GM23338 (cell line): ENCODE measurements around the gene TSPYL4. TPM values are rescaled to one million over a fixed set of nuclear protein-coding genes. Genes with fewer than 3 reads are reported as not detected.

Experiments
- ATAC-seq: fragments of 200-7000 bp; cut with Tn5 transposase; 3 replicates; pipeline ENCODE4 v1.9.1; 2020
- DNase-seq: peaks from one replicate; pipeline ENCODE4 v3.0.0-alpha.2; 2015; ENCODE audit warnings: low spot score
- H2AFZ ChIP-seq: fragments of 200-600 bp; sonication (generic); 2 replicates; pipeline ENCODE4 v1.8.0; 2016; ENCODE audit warnings: antibody characterized with exemption, mild to moderate bottlenecking, moderate library complexity
- H3F3A ChIP-seq: fragments of 200-600 bp; sonication (generic); replicated peaks from 2 replicates; pipeline ENCODE4 v1.8.0; 2017; ENCODE audit warnings: antibody characterized with exemption, mixed run types, low read depth
- H3K27ac ChIP-seq: fragments of 200-600 bp; sonication (generic); 2 replicates; pipeline ENCODE4 v1.6.1; 2016; ENCODE audit warnings: low read depth
- H3K27me3 ChIP-seq: fragments of 200-600 bp; sonication (generic); 2 replicates; pipeline ENCODE4 v1.8.0; 2016; ENCODE audit warnings: mild to moderate bottlenecking, mixed run types, moderate library complexity; ENCODE audit not compliant: insufficient read depth
- H3K36me3 ChIP-seq: fragments of 200-600 bp; sonication (generic); 2 replicates; pipeline ENCODE4 v1.8.0; 2016; ENCODE audit warnings: mild to moderate bottlenecking; ENCODE audit not compliant: insufficient read depth
- H3K4me1 ChIP-seq: fragments of 200-600 bp; sonication (generic); 2 replicates; pipeline ENCODE4 v1.8.0; 2016; ENCODE audit warnings: mild to moderate bottlenecking, moderate library complexity; ENCODE audit not compliant: insufficient read depth
- H3K4me2 ChIP-seq: fragments of 200-600 bp; sonication (generic); 2 replicates; pipeline ENCODE4 v1.7.1; 2017; ENCODE audit warnings: mixed run types
- H3K4me3 ChIP-seq: fragments of 200-600 bp; sonication (generic); 2 replicates; pipeline ENCODE4 v1.6.1; 2016; ENCODE audit warnings: mixed run types
- H3K79me2 ChIP-seq: fragments of 200-600 bp; sonication (generic); replicated peaks from 2 replicates; pipeline ENCODE4 v1.8.0; 2017; ENCODE audit warnings: mild to moderate bottlenecking; ENCODE audit not compliant: insufficient read depth
- H3K9me2 ChIP-seq: fragments of 200-600 bp; sonication (generic); 2 replicates; pipeline ENCODE4 v1.8.0; 2017; ENCODE audit not compliant: insufficient read depth
- H4K20me1 ChIP-seq: fragments of 200-600 bp; sonication (generic); replicated peaks from 2 replicates; pipeline ENCODE4 v1.8.0; 2017; ENCODE audit warnings: mild to moderate bottlenecking; ENCODE audit not compliant: insufficient read depth
- H3K27ac Mint-ChIP-seq: 2 replicates; pipeline ENCODE4 v1.8.0; 2020; ENCODE audit warnings: inconsistent platforms, mild to moderate bottlenecking, moderate library complexity, mixed read lengths
- H3K27me3 Mint-ChIP-seq: 3 replicates; pipeline ENCODE4 v1.8.0; 2022; ENCODE audit warnings: low read depth, mild to moderate bottlenecking, moderate library complexity, mixed read lengths, inconsistent platforms; ENCODE audit not compliant: insufficient read depth, poor library complexity
- H3K36me3 Mint-ChIP-seq: 3 replicates; pipeline ENCODE4 v1.8.0; 2021; ENCODE audit warnings: low read depth, mild to moderate bottlenecking, inconsistent platforms, moderate library complexity, mixed read lengths
- H3K4me1 Mint-ChIP-seq: 3 replicates; pipeline ENCODE4 v1.8.0; 2020; ENCODE audit warnings: mild to moderate bottlenecking, inconsistent platforms, mixed read lengths
- H3K4me3 Mint-ChIP-seq: 3 replicates; pipeline ENCODE4 v1.8.0; 2021; ENCODE audit warnings: moderate library complexity, mild to moderate bottlenecking, inconsistent platforms, mixed read lengths
- H3K9me3 Mint-ChIP-seq: 3 replicates; pipeline ENCODE4 v1.8.0; 2020; ENCODE audit warnings: moderate library complexity, mild to moderate bottlenecking, inconsistent platforms, mixed read lengths
- JUNB ChIP-seq: IDR thresholded peaks from one replicate; pipeline ENCODE4 v1.6.1; 2016; ENCODE audit warnings: antibody characterized with exemption; ENCODE audit not compliant: unreplicated experiment
- NANOG ChIP-seq: IDR thresholded peaks from 2 replicates; pipeline ENCODE4 v1.6.1; 2016; ENCODE audit warnings: antibody characterized with exemption, borderline replicate concordance
- STAT1 ChIP-seq: IDR thresholded peaks from one replicate; pipeline ENCODE4 v1.6.1; 2016; ENCODE audit warnings: antibody characterized with exemption; ENCODE audit not compliant: unreplicated experiment
- ZNF114 ChIP-seq: fragments of 250-450 bp; sonication (Bioruptor Pico); IDR thresholded peaks from 2 replicates; pipeline ENCODE4 v1.5.0; 2020; ENCODE audit warnings: mild to moderate bottlenecking, moderate library complexity
- ZNF331 ChIP-seq: fragments of 250-450 bp; sonication (Bioruptor Pico); IDR thresholded peaks from 2 replicates; pipeline ENCODE4 v1.5.0; 2020; ENCODE audit warnings: low read depth, mild to moderate bottlenecking, moderate library complexity
- polyA plus RNA-seq: library from polyadenylated mRNA; unstranded; fragments of >200 nt; fragmentation: Nextera tagmentation; extraction: Ambion mirVana; gene quantifications from 2 replicates; pipeline ENCODE4 v1.2.1, GENCODE V29; 2016
- total RNA-seq: library from RNA; depleted of rRNA; stranded (reverse); fragments of >200 nt; shearing (Covaris generic); gene quantifications from 2 replicates; pipeline ENCODE4 v1.2.3, GENCODE V29; 2014
- TF ChIP-seq, protein P1 (sequence below), 2 experiments: fragments of 200-600 bp in 1 of 2; sonication (generic) in 1 of 2; conservative IDR thresholded peaks; 2 replicates each; pipeline versions ENCODE4 v1.5.1 to v1.6.1; 2016 to 2017; ENCODE audit warnings: antibody characterized with exemption in 2 of 2, low read depth in 2 of 2, mild to moderate bottlenecking in 2 of 2, moderate library complexity in 1 of 2
- TF ChIP-seq, protein P2 (sequence below): fragments of 250-450 bp; sonication (Bioruptor Pico); IDR thresholded peaks from 2 replicates; pipeline ENCODE4 v1.5.0; 2020; ENCODE audit warnings: mild to moderate bottlenecking, moderate library complexity

The TSPYL4 gene
- total and polyA plus RNA-seq, 2 experiments from 2014 or later, result 13.2 to 19.8 TPM

DNA sequence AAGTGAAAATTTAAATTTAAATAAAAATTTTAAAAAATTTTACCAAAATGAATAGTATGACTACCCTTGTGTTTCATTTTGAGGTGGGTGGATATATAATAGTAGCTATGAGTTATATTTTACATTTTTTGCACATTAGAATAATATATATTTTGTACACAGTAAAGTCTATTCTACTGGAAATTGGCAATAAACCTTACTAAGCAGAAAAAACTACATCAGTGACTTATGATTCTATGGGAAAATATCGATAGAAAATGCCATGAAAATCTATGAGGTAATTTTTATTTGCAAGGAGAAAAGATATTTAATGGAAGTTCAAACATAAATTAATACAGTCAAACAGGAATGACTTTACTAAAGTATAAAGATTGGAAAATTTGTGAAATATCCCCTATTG is 2.8 kb upstream of the TSPYL4 start:
- ATAC-seq, result no peak
- Mint-ChIP-seq H3K4me3 (no peak overlapping the region), H3K27ac (no peak overlapping the region), H3K4me1 (peaks cover 8% of the 10 kb centered on the region), H3K36me3 (peaks cover 5% of the 10 kb centered on the region), H3K27me3 (no peaks in the 10 kb centered on the region), H3K9me3 (no peaks in the 10 kb centered on the region)
- H3K27ac ChIP-seq, result no peak overlapping the region
- peaks cover 23% of the 10 kb centered on the region for H3K4me1 ChIP-seq
- peaks cover 12% of the 10 kb centered on the region; the same call in 1 of the 2 replicates for H3K79me2 ChIP-seq
- H3K36me3 ChIP-seq, result no peaks in the 10 kb centered on the region
- no peak for DNase-seq
- no peaks in the 10 kb centered on the region for H4K20me1 ChIP-seq
- TF ChIP-seq ZNF114 (CRISPR knock-in tag), result no peak
- no peak for TF ChIP-seq NANOG
- TF ChIP-seq, protein P1, sequence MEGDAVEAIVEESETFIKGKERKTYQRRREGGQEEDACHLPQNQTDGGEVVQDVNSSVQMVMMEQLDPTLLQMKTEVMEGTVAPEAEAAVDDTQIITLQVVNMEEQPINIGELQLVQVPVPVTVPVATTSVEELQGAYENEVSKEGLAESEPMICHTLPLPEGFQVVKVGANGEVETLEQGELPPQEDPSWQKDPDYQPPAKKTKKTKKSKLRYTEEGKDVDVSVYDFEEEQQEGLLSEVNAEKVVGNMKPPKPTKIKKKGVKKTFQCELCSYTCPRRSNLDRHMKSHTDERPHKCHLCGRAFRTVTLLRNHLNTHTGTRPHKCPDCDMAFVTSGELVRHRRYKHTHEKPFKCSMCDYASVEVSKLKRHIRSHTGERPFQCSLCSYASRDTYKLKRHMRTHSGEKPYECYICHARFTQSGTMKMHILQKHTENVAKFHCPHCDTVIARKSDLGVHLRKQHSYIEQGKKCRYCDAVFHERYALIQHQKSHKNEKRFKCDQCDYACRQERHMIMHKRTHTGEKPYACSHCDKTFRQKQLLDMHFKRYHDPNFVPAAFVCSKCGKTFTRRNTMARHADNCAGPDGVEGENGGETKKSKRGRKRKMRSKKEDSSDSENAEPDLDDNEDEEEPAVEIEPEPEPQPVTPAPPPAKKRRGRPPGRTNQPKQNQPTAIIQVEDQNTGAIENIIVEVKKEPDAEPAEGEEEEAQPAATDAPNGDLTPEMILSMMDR (conservative IDR thresholded peaks at IDR 0.05; ENCODE audit: low read depth in 2 of 2), result no peak
- TF ChIP-seq ZNF331 (CRISPR knock-in tag), result no peak
- TF ChIP-seq, protein P2, sequence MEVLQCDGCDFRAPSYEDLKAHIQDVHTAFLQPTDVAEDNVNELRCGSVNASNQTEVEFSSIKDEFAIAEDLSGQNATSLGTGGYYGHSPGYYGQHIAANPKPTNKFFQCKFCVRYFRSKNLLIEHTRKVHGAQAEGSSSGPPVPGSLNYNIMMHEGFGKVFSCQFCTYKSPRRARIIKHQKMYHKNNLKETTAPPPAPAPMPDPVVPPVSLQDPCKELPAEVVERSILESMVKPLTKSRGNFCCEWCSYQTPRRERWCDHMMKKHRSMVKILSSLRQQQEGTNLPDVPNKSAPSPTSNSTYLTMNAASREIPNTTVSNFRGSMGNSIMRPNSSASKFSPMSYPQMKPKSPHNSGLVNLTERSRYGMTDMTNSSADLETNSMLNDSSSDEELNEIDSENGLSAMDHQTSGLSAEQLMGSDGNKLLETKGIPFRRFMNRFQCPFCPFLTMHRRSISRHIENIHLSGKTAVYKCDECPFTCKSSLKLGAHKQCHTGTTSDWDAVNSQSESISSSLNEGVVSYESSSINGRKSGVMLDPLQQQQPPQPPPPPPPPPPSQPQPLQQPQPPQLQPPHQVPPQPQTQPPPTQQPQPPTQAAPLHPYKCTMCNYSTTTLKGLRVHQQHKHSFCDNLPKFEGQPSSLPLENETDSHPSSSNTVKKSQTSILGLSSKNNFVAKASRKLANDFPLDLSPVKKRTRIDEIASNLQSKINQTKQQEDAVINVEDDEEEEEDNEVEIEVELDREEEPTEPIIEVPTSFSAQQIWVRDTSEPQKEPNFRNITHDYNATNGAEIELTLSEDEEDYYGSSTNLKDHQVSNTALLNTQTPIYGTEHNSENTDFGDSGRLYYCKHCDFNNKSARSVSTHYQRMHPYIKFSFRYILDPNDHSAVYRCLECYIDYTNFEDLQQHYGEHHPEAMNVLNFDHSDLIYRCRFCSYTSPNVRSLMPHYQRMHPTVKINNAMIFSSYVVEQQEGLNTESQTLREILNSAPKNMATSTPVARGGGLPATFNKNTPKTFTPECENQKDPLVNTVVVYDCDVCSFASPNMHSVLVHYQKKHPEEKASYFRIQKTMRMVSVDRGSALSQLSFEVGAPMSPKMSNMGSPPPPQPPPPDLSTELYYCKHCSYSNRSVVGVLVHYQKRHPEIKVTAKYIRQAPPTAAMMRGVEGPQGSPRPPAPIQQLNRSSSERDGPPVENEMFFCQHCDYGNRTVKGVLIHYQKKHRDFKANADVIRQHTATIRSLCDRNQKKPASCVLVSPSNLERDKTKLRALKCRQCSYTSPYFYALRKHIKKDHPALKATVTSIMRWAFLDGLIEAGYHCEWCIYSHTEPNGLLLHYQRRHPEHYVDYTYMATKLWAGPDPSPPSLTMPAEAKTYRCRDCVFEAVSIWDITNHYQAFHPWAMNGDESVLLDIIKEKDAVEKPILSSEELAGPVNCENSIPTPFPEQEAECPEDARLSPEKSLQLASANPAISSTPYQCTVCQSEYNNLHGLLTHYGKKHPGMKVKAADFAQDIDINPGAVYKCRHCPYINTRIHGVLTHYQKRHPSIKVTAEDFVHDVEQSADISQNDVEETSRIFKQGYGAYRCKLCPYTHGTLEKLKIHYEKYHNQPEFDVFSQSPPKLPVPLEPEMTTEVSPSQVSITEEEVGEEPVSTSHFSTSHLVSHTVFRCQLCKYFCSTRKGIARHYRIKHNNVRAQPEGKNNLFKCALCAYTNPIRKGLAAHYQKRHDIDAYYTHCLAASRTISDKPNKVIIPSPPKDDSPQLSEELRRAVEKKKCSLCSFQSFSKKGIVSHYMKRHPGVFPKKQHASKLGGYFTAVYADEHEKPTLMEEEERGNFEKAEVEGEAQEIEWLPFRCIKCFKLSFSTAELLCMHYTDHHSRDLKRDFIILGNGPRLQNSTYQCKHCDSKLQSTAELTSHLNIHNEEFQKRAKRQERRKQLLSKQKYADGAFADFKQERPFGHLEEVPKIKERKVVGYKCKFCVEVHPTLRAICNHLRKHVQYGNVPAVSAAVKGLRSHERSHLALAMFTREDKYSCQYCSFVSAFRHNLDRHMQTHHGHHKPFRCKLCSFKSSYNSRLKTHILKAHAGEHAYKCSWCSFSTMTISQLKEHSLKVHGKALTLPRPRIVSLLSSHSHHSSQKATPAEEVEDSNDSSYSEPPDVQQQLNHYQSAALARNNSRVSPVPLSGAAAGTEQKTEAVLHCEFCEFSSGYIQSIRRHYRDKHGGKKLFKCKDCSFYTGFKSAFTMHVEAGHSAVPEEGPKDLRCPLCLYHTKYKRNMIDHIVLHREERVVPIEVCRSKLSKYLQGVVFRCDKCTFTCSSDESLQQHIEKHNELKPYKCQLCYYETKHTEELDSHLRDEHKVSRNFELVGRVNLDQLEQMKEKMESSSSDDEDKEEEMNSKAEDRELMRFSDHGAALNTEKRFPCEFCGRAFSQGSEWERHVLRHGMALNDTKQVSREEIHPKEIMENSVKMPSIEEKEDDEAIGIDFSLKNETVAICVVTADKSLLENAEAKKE (CRISPR knock-in tag), result no peak
- no peak for TF ChIP-seq JUNB
- no peak for TF ChIP-seq STAT1
- H3K4me3 ChIP-seq, result no peak overlapping the region
- H2AFZ ChIP-seq, result no peak overlapping the region
- no peak overlapping the region for H3K4me2 ChIP-seq
- H3K9me2 ChIP-seq, result no peaks in the 10 kb centered on the region
- no peaks in the 10 kb centered on the region for H3F3A ChIP-seq
- no peaks in the 10 kb centered on the region for H3K27me3 ChIP-seq
